SK-N-MC (cell line): ENCODE data around the gene ART1.

ENCODE experiments used
- EZH2 ChIP-seq: fragments of 200-600 bp; sonication (generic); IDR thresholded peaks from one replicate; pipeline ENCODE4 v1.6.1; 2017; ENCODE audit warnings: antibody characterized with exemption
- FOXP2 ChIP-seq: optimal IDR thresholded peaks from 2 replicates; pipeline ENCODE3; 2011; ENCODE audit warnings: mild to moderate bottlenecking, moderate library complexity; ENCODE audit not compliant: insufficient read depth; ENCODE audit errors: extremely low read length, control extremely low read depth
- POLR2AphosphoS5 ChIP-seq: IDR thresholded peaks from 2 replicates; pipeline ENCODE4 v1.6.1; 2012; ENCODE audit warnings: mild to moderate bottlenecking, low read depth, low read length, borderline replicate concordance

- TF ChIP-seq EZH2 (no peak), POLR2AphosphoS5 (no peak), FOXP2 (no peak)
Observed at GRCh38 chr11:3627291-3627690, 17.6 kb upstream of the ART1 start.
